Liver (tissue), 9 donors: ENCODE data around the gene IFT43. TPM values are rescaled to one million over a fixed set of nuclear protein-coding genes. Genes with fewer than 3 reads are reported as not detected.
A peak's percentile ranks its signal among the peaks of the same experiment; 100 is the strongest.

Experiments used
- DNase-seq: peaks from one replicate; pipeline ENCODE4 v3.0.0-alpha.2; 2017; ENCODE audit warnings: low spot score
- H3K27ac ChIP-seq, 2 donors: one replicate each; pipeline ENCODE4 v1.7.0; 2013; ENCODE audit warnings: inconsistent platforms in 2 of 2, low read length in 2 of 2, control low read depth in 1 of 2, low read depth in 1 of 2, mild to moderate bottlenecking in 1 of 2
- H3K27me3 ChIP-seq, 4 donors: one replicate each; pipeline versions ENCODE4 v1.6.1 to v1.7.0; 2013; ENCODE audit warnings: low read length in 3 of 4, inconsistent platforms in 1 of 4, mild to moderate bottlenecking in 1 of 4, moderate library complexity in 1 of 4; ENCODE audit not compliant: control insufficient read depth in 4 of 4, insufficient read depth in 4 of 4
- H3K36me3 ChIP-seq, 4 donors: one replicate each; pipeline versions ENCODE4 v1.6.1 to v1.7.0; 2013; ENCODE audit warnings: low read length in 3 of 4, mild to moderate bottlenecking in 3 of 4, low read depth in 1 of 4, moderate library complexity in 1 of 4; ENCODE audit not compliant: control insufficient read depth in 4 of 4, insufficient read depth in 3 of 4
- H3K4me1 ChIP-seq, 4 donors: one replicate each; pipeline versions ENCODE4 v1.6.1 to v1.7.0; 2013; ENCODE audit warnings: low read length in 3 of 4, mild to moderate bottlenecking in 3 of 4, moderate library complexity in 1 of 4; ENCODE audit not compliant: control insufficient read depth in 4 of 4, insufficient read depth in 4 of 4
- H3K4me3 ChIP-seq, 3 donors: one replicate each; pipeline versions ENCODE4 v1.6.1 to v1.7.0; 2013; ENCODE audit warnings: low read length in 3 of 3, control low read depth in 1 of 3, low read depth in 1 of 3, mild to moderate bottlenecking in 1 of 3
- H3K9ac ChIP-seq, 2 donors: one replicate each; pipeline ENCODE4 v1.7.0; 2013; ENCODE audit warnings: low read length in 2 of 2, mild to moderate bottlenecking in 2 of 2, moderate library complexity in 2 of 2, control low read depth in 1 of 2, low read depth in 1 of 2
- H3K9me3 ChIP-seq, 4 donors: one replicate each; pipeline versions ENCODE4 v1.6.1 to v1.7.0; 2013; ENCODE audit warnings: low read length in 3 of 4; ENCODE audit not compliant: control insufficient read depth in 4 of 4
- EGR1 ChIP-seq, 2 donors: IDR thresholded peaks; 2 replicates each; pipeline ENCODE4 v1.6.1; 2016 to 2018; ENCODE audit warnings: antibody characterized with exemption in 2 of 2, low read depth in 2 of 2
- FOXA1 ChIP-seq: IDR thresholded peaks from 2 replicates; pipeline ENCODE4 v1.6.1; 2016; ENCODE audit warnings: antibody characterized with exemption
- FOXA2 ChIP-seq: IDR thresholded peaks from 2 replicates; pipeline ENCODE4 v1.6.1; 2016; ENCODE audit warnings: antibody characterized with exemption
- HNF4A ChIP-seq, 2 donors: conservative IDR thresholded peaks; 2 replicates each; pipeline ENCODE4 v1.6.1; 2016; ENCODE audit warnings: antibody characterized with exemption in 2 of 2, mild to moderate bottlenecking in 2 of 2
- JUND ChIP-seq, 2 donors: IDR thresholded peaks; 2 replicates each; pipeline ENCODE4 v1.6.1; 2016; ENCODE audit warnings: antibody characterized with exemption in 2 of 2
- RAD21 ChIP-seq, 2 donors: IDR thresholded peaks; 2 replicates each; pipeline ENCODE4 v1.6.1; 2016; ENCODE audit warnings: antibody characterized with exemption in 2 of 2, mild to moderate bottlenecking in 2 of 2
- RXRA ChIP-seq, 2 donors: IDR thresholded peaks; 2 replicates each; pipeline ENCODE4 v1.6.1; 2017 to 2018; ENCODE audit warnings: antibody characterized with exemption in 2 of 2, mild to moderate bottlenecking in 1 of 2
- SP1 ChIP-seq: IDR thresholded peaks from 2 replicates; pipeline ENCODE4 v1.6.1; 2018; ENCODE audit warnings: antibody characterized with exemption, mild to moderate bottlenecking
- TAF1 ChIP-seq: conservative IDR thresholded peaks from 2 replicates; pipeline ENCODE4 v1.6.1; 2016; ENCODE audit warnings: antibody characterized with exemption, mild to moderate bottlenecking
- YY1 ChIP-seq: IDR thresholded peaks from 2 replicates; pipeline ENCODE4 v1.6.1; 2016; ENCODE audit warnings: antibody characterized with exemption, mild to moderate bottlenecking
- WGBS: extraction: QIAGEN DNeasy Blood & Tissue Kit; methylation state at CpG from one replicate; pipeline ENCODE4 v1.1.7; 2013; 5-methylcytosine and 5-hydroxymethylcytosine counted together
- polyA plus RNA-seq, 2 donors: library from polyadenylated mRNA; stranded (reverse) in 1 of 2; unstranded in 1 of 2; fragments of 200-250 nt in 1 of 2; fragments of >200 nt in 1 of 2; fragmentation: Nextera tagmentation in 1 of 2; extraction: Ambion mirVana in 1 of 2; gene quantifications; one replicate each; pipeline versions ENCODE4 v1.2.1 to v1.2.3, GENCODE V29; 2013 to 2015
- total RNA-seq, 2 donors: library from RNA; depleted of rRNA; stranded (reverse); fragments of >200 nt; gene quantifications; one replicate each; pipeline ENCODE4 v1.2.3, GENCODE V29; 2014
- TF ChIP-seq, protein P1 (sequence below): IDR thresholded peaks from 2 replicates; pipeline ENCODE4 v1.6.1; 2016; ENCODE audit warnings: antibody characterized with exemption
- TF ChIP-seq, protein P2 (sequence below): fragments of 150-350 bp; IDR thresholded peaks from 2 replicates; pipeline ENCODE4 v1.5.1; 2017; ENCODE audit warnings: improper control_type of control experiment, low read depth, low read length; ENCODE audit not compliant: missing input control
- TF ChIP-seq, protein P3 (sequence below): IDR thresholded peaks from 2 replicates; pipeline ENCODE4 v1.6.1; 2016; ENCODE audit warnings: antibody characterized with exemption, mild to moderate bottlenecking
- TF ChIP-seq, protein P4 (sequence below): IDR thresholded peaks from 2 replicates; pipeline ENCODE4 v1.6.1; 2016; ENCODE audit warnings: antibody characterized with exemption
- donor health status: healthy.
- donor health status: healthy.
- donor health status: healthy.
- donor health status: healthy.
- donor health status: healthy.

The IFT43 gene
- total and polyA plus RNA-seq, 4 donors = 7.8 to 33.6 (median 19.3) TPM

DNA sequence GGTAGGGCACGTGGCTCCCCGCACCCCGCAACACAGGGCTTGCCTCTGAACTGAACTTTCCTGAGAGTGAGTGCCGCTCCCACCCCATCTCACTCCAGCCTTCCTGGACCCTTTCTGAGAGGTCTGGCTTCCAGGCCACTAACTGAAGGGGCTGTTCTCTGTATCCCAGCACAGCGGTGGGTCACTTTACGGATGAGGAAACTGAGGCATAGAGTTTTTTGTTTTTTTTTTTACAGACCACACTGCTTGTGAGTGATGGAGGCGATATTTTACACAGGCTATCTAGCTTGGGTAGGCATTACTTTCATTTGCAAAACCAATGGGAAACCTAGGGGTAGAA is 2.6 kb upstream of the IFT43 start:
- no peak for DNase-seq
- WGBS = 64% methylated on average over 7 of the region's 7 CpGs
- no peaks in the 10 kb centered on the region for H3K9me3 ChIP-seq
- no peaks in the 10 kb centered on the region for H3K36me3 ChIP-seq
- H3K9ac ChIP-seq = peak overlapping the region in 1 of 2 donors; percentile 6
- no peak for TF ChIP-seq SP1
- no peak for TF ChIP-seq FOXA1
- TF ChIP-seq FOXA2 = no peak
- TF ChIP-seq, protein P1, sequence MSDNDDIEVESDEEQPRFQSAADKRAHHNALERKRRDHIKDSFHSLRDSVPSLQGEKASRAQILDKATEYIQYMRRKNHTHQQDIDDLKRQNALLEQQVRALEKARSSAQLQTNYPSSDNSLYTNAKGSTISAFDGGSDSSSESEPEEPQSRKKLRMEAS = no peak
- no peak for TF ChIP-seq RAD21 (IDR thresholded peaks at IDR 0.05)
- no peak for TF ChIP-seq YY1
- TF ChIP-seq JUND (IDR thresholded peaks at IDR 0.05) = no peak
- no peaks in the 10 kb centered on the region for H3K27me3 ChIP-seq
- peaks cover 2 to 56% (median 36%) of the 10 kb centered on the region in 4 donors for H3K4me1 ChIP-seq
- peak overlapping the region in 2 of 3 donors; percentile 49 to 79 for H3K4me3 ChIP-seq
- peak overlapping the region; percentile 49 to 71 for H3K27ac ChIP-seq

DNA sequence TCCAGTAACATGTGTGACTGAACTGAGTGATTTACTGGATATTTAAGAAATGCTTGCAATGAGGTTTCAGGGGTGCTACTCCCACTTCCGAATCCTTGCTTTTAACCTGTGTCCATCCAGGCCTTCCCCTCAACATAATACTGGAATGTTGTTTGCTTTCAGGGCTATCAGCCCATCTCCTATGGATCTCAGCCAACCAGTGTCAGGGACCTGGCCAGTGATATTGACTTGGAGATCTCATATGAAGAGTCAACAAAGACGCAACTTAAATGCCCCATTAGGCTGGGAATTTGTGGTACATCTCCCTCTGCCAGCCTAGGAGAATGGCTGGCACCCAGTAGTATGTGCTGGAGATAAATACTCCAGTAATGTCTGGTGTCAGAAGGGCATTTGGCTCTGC is 889 bp upstream of the IFT43 start:
- H3K36me3 ChIP-seq = no peaks in the 10 kb centered on the region
- H3K27ac ChIP-seq = peak overlapping the region; percentile 89 to 95
- peak overlapping the region in 2 of 3 donors; percentile 94 to 99 for H3K4me3 ChIP-seq
- 37% methylated on average over 2 of the region's 2 CpGs for WGBS
- H3K27me3 ChIP-seq = no peaks in the 10 kb centered on the region
- TF ChIP-seq HNF4A (conservative IDR thresholded peaks at IDR 0.05) = peak; percentile 35 to 57
- TF ChIP-seq TAF1 = no peak
- peak; percentile 79 for TF ChIP-seq FOXA1
- TF ChIP-seq, protein P2, sequence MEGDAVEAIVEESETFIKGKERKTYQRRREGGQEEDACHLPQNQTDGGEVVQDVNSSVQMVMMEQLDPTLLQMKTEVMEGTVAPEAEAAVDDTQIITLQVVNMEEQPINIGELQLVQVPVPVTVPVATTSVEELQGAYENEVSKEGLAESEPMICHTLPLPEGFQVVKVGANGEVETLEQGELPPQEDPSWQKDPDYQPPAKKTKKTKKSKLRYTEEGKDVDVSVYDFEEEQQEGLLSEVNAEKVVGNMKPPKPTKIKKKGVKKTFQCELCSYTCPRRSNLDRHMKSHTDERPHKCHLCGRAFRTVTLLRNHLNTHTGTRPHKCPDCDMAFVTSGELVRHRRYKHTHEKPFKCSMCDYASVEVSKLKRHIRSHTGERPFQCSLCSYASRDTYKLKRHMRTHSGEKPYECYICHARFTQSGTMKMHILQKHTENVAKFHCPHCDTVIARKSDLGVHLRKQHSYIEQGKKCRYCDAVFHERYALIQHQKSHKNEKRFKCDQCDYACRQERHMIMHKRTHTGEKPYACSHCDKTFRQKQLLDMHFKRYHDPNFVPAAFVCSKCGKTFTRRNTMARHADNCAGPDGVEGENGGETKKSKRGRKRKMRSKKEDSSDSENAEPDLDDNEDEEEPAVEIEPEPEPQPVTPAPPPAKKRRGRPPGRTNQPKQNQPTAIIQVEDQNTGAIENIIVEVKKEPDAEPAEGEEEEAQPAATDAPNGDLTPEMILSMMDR = no peak
- TF ChIP-seq, protein P1 = peak; percentile 74
- TF ChIP-seq EGR1 (IDR thresholded peaks at IDR 0.05; ENCODE audit: low read depth in 2 of 2) = peak in 1 of 2 donors; percentile 34
- TF ChIP-seq YY1 = peak; percentile 43
- peak; percentile 65 to 74 for TF ChIP-seq RXRA (IDR thresholded peaks at IDR 0.05)
- peak; percentile 81 for TF ChIP-seq SP1
- peak; percentile 90 for TF ChIP-seq FOXA2
- peak in 1 of 2 donors; percentile 25 for TF ChIP-seq JUND (IDR thresholded peaks at IDR 0.05)
- TF ChIP-seq, protein P3, sequence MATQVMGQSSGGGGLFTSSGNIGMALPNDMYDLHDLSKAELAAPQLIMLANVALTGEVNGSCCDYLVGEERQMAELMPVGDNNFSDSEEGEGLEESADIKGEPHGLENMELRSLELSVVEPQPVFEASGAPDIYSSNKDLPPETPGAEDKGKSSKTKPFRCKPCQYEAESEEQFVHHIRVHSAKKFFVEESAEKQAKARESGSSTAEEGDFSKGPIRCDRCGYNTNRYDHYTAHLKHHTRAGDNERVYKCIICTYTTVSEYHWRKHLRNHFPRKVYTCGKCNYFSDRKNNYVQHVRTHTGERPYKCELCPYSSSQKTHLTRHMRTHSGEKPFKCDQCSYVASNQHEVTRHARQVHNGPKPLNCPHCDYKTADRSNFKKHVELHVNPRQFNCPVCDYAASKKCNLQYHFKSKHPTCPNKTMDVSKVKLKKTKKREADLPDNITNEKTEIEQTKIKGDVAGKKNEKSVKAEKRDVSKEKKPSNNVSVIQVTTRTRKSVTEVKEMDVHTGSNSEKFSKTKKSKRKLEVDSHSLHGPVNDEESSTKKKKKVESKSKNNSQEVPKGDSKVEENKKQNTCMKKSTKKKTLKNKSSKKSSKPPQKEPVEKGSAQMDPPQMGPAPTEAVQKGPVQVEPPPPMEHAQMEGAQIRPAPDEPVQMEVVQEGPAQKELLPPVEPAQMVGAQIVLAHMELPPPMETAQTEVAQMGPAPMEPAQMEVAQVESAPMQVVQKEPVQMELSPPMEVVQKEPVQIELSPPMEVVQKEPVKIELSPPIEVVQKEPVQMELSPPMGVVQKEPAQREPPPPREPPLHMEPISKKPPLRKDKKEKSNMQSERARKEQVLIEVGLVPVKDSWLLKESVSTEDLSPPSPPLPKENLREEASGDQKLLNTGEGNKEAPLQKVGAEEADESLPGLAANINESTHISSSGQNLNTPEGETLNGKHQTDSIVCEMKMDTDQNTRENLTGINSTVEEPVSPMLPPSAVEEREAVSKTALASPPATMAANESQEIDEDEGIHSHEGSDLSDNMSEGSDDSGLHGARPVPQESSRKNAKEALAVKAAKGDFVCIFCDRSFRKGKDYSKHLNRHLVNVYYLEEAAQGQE = no peak
- TF ChIP-seq, protein P4, sequence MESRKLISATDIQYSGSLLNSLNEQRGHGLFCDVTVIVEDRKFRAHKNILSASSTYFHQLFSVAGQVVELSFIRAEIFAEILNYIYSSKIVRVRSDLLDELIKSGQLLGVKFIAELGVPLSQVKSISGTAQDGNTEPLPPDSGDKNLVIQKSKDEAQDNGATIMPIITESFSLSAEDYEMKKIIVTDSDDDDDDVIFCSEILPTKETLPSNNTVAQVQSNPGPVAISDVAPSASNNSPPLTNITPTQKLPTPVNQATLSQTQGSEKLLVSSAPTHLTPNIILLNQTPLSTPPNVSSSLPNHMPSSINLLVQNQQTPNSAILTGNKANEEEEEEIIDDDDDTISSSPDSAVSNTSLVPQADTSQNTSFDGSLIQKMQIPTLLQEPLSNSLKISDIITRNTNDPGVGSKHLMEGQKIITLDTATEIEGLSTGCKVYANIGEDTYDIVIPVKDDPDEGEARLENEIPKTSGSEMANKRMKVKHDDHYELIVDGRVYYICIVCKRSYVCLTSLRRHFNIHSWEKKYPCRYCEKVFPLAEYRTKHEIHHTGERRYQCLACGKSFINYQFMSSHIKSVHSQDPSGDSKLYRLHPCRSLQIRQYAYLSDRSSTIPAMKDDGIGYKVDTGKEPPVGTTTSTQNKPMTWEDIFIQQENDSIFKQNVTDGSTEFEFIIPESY = no peak
- peak; percentile 12 to 22 for TF ChIP-seq RAD21 (IDR thresholded peaks at IDR 0.05)
- no peaks in the 10 kb centered on the region for H3K9me3 ChIP-seq
- H3K4me1 ChIP-seq = peaks cover 9 to 63% (median 38%) of the 10 kb centered on the region in 4 donors
- no peak overlapping the region for H3K9ac ChIP-seq
- no peak for DNase-seq
